IMR-90 (cell line): ENCODE measurements around the gene RAD23B. TPM values are rescaled to one million over a fixed set of nuclear protein-coding genes. Genes with fewer than 3 reads are reported as not detected.

Source experiments
- ATAC-seq: fragments of 200-7000 bp; cut with Tn5 transposase; 2 replicates; pipeline ENCODE4 v1.9.1; 2020; ENCODE audit warnings: low read depth, mild to moderate bottlenecking, moderate library complexity
- BruUV-seq: library from RNA; stranded (reverse); fragments of 400-500 nt; replicated peaks from 2 replicates; lab custom pipeline; 2021; lab: Mats Ljungman, UMichigan
- CTCF ChIA-PET: fragments of 300-600 bp; formaldehyde crosslinking; extraction: SDS; loops from one replicate; lab custom pipeline; 2021; ENCODE audit warnings: antibody characterized with exemption; lab: Yijun Ruan, JAX
- POLR2A ChIA-PET: fragments of 300-600 bp; sonication (Branson Sonifier 250); formaldehyde crosslinking; loops from one replicate; lab custom pipeline; 2022; ENCODE audit warnings: antibody characterized with exemption; ENCODE audit not compliant: unreplicated experiment; lab: Charles Lee
- DNase-seq: peaks from one replicate; pipeline ENCODE4 v3.0.0; 2013
- H2AFZ ChIP-seq: replicated peaks from 2 replicates; pipeline ENCODE3; 2013; ENCODE audit warnings: low read length, mild to moderate bottlenecking; ENCODE audit not compliant: poor library complexity
- H2AK5ac ChIP-seq: 2 replicates; pipeline ENCODE4 v1.6.1; 2013; ENCODE audit warnings: low read depth, low read length, inconsistent platforms
- H2AK9ac ChIP-seq: replicated peaks from 2 replicates; pipeline ENCODE3; 2013; ENCODE audit warnings: mild to moderate bottlenecking, low read depth, low read length, moderate library complexity; ENCODE audit not compliant: poor library complexity
- H2BK120ac ChIP-seq: 2 replicates; pipeline ENCODE4 v1.6.1; 2013; ENCODE audit warnings: low read depth, low read length, inconsistent platforms
- H2BK15ac ChIP-seq: 3 replicates; pipeline ENCODE4 v1.6.1; 2013; ENCODE audit warnings: low read depth, low read length, inconsistent platforms
- H2BK20ac ChIP-seq: 2 replicates; pipeline ENCODE4 v1.6.1; 2013; ENCODE audit warnings: low read depth, mild to moderate bottlenecking, inconsistent platforms, low read length, moderate library complexity
- H2BK5ac ChIP-seq: 2 replicates; pipeline ENCODE4 v1.6.1; 2013; ENCODE audit warnings: mild to moderate bottlenecking, low read depth, low read length, inconsistent platforms; ENCODE audit not compliant: poor library complexity, severe bottlenecking
- H3K14ac ChIP-seq: replicated peaks from 2 replicates; pipeline ENCODE4 v1.6.1; 2013; ENCODE audit warnings: low read depth, low read length, inconsistent platforms
- H3K18ac ChIP-seq: 2 replicates; pipeline ENCODE4 v1.6.1; 2013; ENCODE audit warnings: low read depth, low read length, control low read depth
- H3K23ac ChIP-seq: 2 replicates; pipeline ENCODE4 v1.6.1; 2013; ENCODE audit warnings: low read depth, low read length, inconsistent platforms
- H3K27ac ChIP-seq: 2 replicates; pipeline ENCODE4 v1.5.1; 2013; ENCODE audit warnings: mild to moderate bottlenecking, control low read depth, low read length; ENCODE audit not compliant: insufficient read depth
- H3K27me3 ChIP-seq: 2 replicates; pipeline ENCODE4 v1.6.1; 2013; ENCODE audit warnings: low read length; ENCODE audit not compliant: control insufficient read depth, insufficient read depth
- H3K36me3 ChIP-seq: 2 replicates; pipeline ENCODE4 v1.6.1; 2013; ENCODE audit warnings: low read length, mixed read lengths; ENCODE audit not compliant: control insufficient read depth, insufficient read depth
- H3K4ac ChIP-seq: 2 replicates; pipeline ENCODE4 v1.6.1; 2013; ENCODE audit warnings: low read depth, low read length, inconsistent platforms
- H3K4me1 ChIP-seq: 2 replicates; pipeline ENCODE4 v1.6.1; 2013; ENCODE audit warnings: low read length, mixed read lengths; ENCODE audit not compliant: control insufficient read depth, insufficient read depth
- H3K4me2 ChIP-seq: 2 replicates; pipeline ENCODE4 v1.6.1; 2013; ENCODE audit warnings: low read depth, mild to moderate bottlenecking, control low read depth, low read length, moderate library complexity
- H3K4me3 ChIP-seq: 2 replicates; pipeline ENCODE4 v1.5.1; 2013; ENCODE audit warnings: low read depth, mild to moderate bottlenecking, control low read depth, low read length, moderate library complexity; ENCODE audit not compliant: insufficient read depth
- H3K56ac ChIP-seq: 2 replicates; pipeline ENCODE4 v1.6.1; 2013; ENCODE audit warnings: low read length, inconsistent platforms; ENCODE audit not compliant: insufficient read depth; ENCODE audit errors: extremely low read depth
- H3K79me1 ChIP-seq, 2 experiments: 2 replicates each; pipeline ENCODE4 v1.6.1; 2013; ENCODE audit warnings: low read length in 2 of 2, inconsistent platforms in 1 of 2, low read depth in 1 of 2
- H3K9ac ChIP-seq: 2 replicates; pipeline ENCODE4 v1.6.1; 2013; ENCODE audit warnings: low read depth, low read length, control low read depth
- H3K9me1 ChIP-seq: 2 replicates; pipeline ENCODE4 v1.6.1; 2013; ENCODE audit warnings: low read length, inconsistent platforms; ENCODE audit not compliant: insufficient read depth
- H3K9me3 ChIP-seq: 2 replicates; pipeline ENCODE4 v1.6.1; 2013; ENCODE audit warnings: low read length; ENCODE audit not compliant: control insufficient read depth, insufficient read depth
- H4K20me1 ChIP-seq: 2 replicates; pipeline ENCODE4 v1.6.1; 2013; ENCODE audit warnings: low read length, inconsistent platforms; ENCODE audit not compliant: insufficient read depth
- H4K5ac ChIP-seq: 2 replicates; pipeline ENCODE4 v1.6.1; 2013; ENCODE audit warnings: mild to moderate bottlenecking, low read depth, low read length, control low read depth
- H4K8ac ChIP-seq, 2 experiments: 2 replicates each; pipeline ENCODE4 v1.6.1; 2013; ENCODE audit warnings: low read depth in 2 of 2, low read length in 2 of 2, control low read depth in 1 of 2, inconsistent platforms in 1 of 2
- H4K91ac ChIP-seq: 2 replicates; pipeline ENCODE4 v1.6.1; 2013; ENCODE audit warnings: low read depth, low read length, inconsistent platforms; ENCODE audit not compliant: insufficient read depth
- BHLHE40 ChIP-seq: fragments of 150-350 bp; IDR thresholded peaks from 2 replicates; pipeline ENCODE4 v1.6.1; 2016; ENCODE audit warnings: mild to moderate bottlenecking, low read depth, low read length
- CEBPB ChIP-seq: IDR thresholded peaks from 2 replicates; pipeline ENCODE4 v1.6.1; 2012; ENCODE audit warnings: low read depth, low read length, improper control_type of control experiment
- CHD1 ChIP-seq: IDR thresholded peaks from 2 replicates; pipeline ENCODE4 v1.6.1; 2012; ENCODE audit warnings: low read depth, low read length, improper control_type of control experiment
- CTCF ChIP-seq: conservative IDR thresholded peaks from 2 replicates; pipeline ENCODE4 v1.5.1; 2012; ENCODE audit warnings: mild to moderate bottlenecking, low read depth, low read length, improper control_type of control experiment
- ELK1 ChIP-seq: fragments of 150-350 bp; IDR thresholded peaks from 2 replicates; pipeline ENCODE4 v1.6.1; 2016; ENCODE audit warnings: low read depth, mild to moderate bottlenecking, low read length, moderate library complexity, borderline replicate concordance
- FOS ChIP-seq: fragments of 150-350 bp; IDR thresholded peaks from 2 replicates; pipeline ENCODE4 v1.6.1; 2016; ENCODE audit warnings: low read depth, low read length
- MAFK ChIP-seq: IDR thresholded peaks from 2 replicates; pipeline ENCODE4 v1.6.1; 2012; ENCODE audit warnings: low read depth, low read length, improper control_type of control experiment
- MAZ ChIP-seq: IDR thresholded peaks from 2 replicates; pipeline ENCODE4 v1.6.1; 2012; ENCODE audit warnings: low read depth, mild to moderate bottlenecking, low read length, improper control_type of control experiment, moderate library complexity, borderline replicate concordance
- MXI1 ChIP-seq: IDR thresholded peaks from 2 replicates; pipeline ENCODE4 v1.6.1; 2012; ENCODE audit warnings: low read depth, mild to moderate bottlenecking, low read length, moderate library complexity, borderline replicate concordance
- NFE2L2 ChIP-seq: fragments of 150-350 bp; IDR thresholded peaks from 2 replicates; pipeline ENCODE4 v1.6.1; 2016; ENCODE audit warnings: low read depth, mild to moderate bottlenecking, low read length
- POLR2A ChIP-seq: IDR thresholded peaks from 2 replicates; pipeline ENCODE4 v1.6.1; 2012; ENCODE audit warnings: mild to moderate bottlenecking, low read depth, low read length
- RAD21 ChIP-seq: IDR thresholded peaks from 2 replicates; pipeline ENCODE4 v1.6.1; 2012; ENCODE audit warnings: low read length, improper control_type of control experiment
- RCOR1 ChIP-seq: IDR thresholded peaks from 2 replicates; pipeline ENCODE4 v1.6.1; 2012; ENCODE audit warnings: mild to moderate bottlenecking, low read length, improper control_type of control experiment; ENCODE audit not compliant: insufficient replicate concordance
- RFX5 ChIP-seq: IDR thresholded peaks from 2 replicates; pipeline ENCODE4 v1.8.0; 2012; ENCODE audit warnings: low read depth, mild to moderate bottlenecking, low read length, moderate library complexity
- SMC3 ChIP-seq: fragments of 150-350 bp; IDR thresholded peaks from 2 replicates; pipeline ENCODE4 v1.6.1; 2016; ENCODE audit warnings: low read depth, mild to moderate bottlenecking, antibody characterized with exemption, low read length, moderate library complexity
- USF2 ChIP-seq: fragments of 150-350 bp; IDR thresholded peaks from 2 replicates; pipeline ENCODE4 v1.6.1; 2017; ENCODE audit warnings: mild to moderate bottlenecking, antibody characterized with exemption, low read length, low read depth
- WGBS, 2 experiments: methylation state at CpG; one replicate each; pipeline versions ENCODE4 v1.1.5 to v1.1.7; 2013; ENCODE audit warnings: missing lambda C conversion rate in 2 of 2; ENCODE audit not compliant: insufficient read length in 1 of 2; ENCODE audit errors: extremely low coverage in 2 of 2; 5-methylcytosine and 5-hydroxymethylcytosine counted together
- dilution Hi-C: fragments of 300-500 bp; cut with HindIII; formaldehyde crosslinking; loops from one replicate; pipeline ENCODE4 v1.14.3; 2018; ENCODE audit warnings: low sequenced_read_pairs; ENCODE audit not compliant: unreplicated experiment
- in situ Hi-C: fragments of 300-500 bp; cut with MboI; formaldehyde crosslinking; loops from 3 replicates; pipeline ENCODE4 v1.14.3; 2019; ENCODE audit warnings: low sequenced_read_pairs, inconsistent platforms, mixed read lengths
- intact Hi-C: fragments of 100-400 bp; cut with micrococcal nuclease; formaldehyde crosslinking; loops from 2 replicates; pipeline ENCODE4 v1.10.0; 2022
- polyA plus RNA-seq, 3 experiments: library from polyadenylated mRNA; depleted of rRNA; stranded (reverse); fragments of >200 nt; gene quantifications; 2 replicates each; pipeline ENCODE4 v1.2.3, GENCODE V29; 2012; ENCODE audit warnings: low replicate concordance in 1 of 3
- total RNA-seq: library from RNA; depleted of rRNA; stranded (reverse); fragments of >200 nt; gene quantifications from 2 replicates; pipeline ENCODE4 v1.2.3, GENCODE V29; 2012

RAD23B gene
- total and polyA plus RNA-seq, 2 of the 4 experiments (the other 2 are of a cell fraction) = 126 to 148 TPM

GRCh38 chr9:107237873-107238272 is 45.2 kb upstream of the RAD23B start:
- 0 out of 2 replicates have a peak, but pooled peaks cover 4% of the 10 kb centered on the region for H3K9me1 ChIP-seq
- WGBS, 2 experiments = no CpG with 5 or more reads among the region's 6 CpGs
- H3K4ac ChIP-seq = no peak overlapping the region
- POLR2A ChIA-PET = no interaction called here
- H3K56ac ChIP-seq = no peak overlapping the region
- no peak overlapping the region for H4K91ac ChIP-seq
- DNase-seq = no peak
- no TSS peak for BruUV-seq
- no peak overlapping the region for H3K23ac ChIP-seq
- H3K18ac ChIP-seq = no peak overlapping the region
- no peak overlapping the region for H2AK5ac ChIP-seq
- H3K14ac ChIP-seq = no peak overlapping the region
- dilution Hi-C loops = no loop called here
- ATAC-seq = no peak
- H2BK5ac ChIP-seq = no peak overlapping the region
- intact Hi-C loops = no loop called here
- no peak overlapping the region for H3K4me3 ChIP-seq
- H4K20me1 ChIP-seq = no peaks in the 10 kb centered on the region
- no peak overlapping the region for H4K8ac ChIP-seq
- H3K36me3 ChIP-seq = no peaks in the 10 kb centered on the region
- H2BK15ac ChIP-seq = no peak overlapping the region
- no peak overlapping the region for H4K5ac ChIP-seq
- no peaks in the 10 kb centered on the region for H3K9me3 ChIP-seq
- H3K27ac ChIP-seq = no peak overlapping the region
- TF ChIP-seq CEBPB (no peak), MXI1 (no peak), ELK1 (no peak), SMC3 (no peak), CTCF (no peak), RAD21 (no peak), FOS (no peak), NFE2L2 (no peak), RCOR1 (no peak), POLR2A (no peak), MAFK (no peak), RFX5 (no peak), CHD1 (no peak), USF2 (no peak), MAZ (no peak), BHLHE40 (no peak)
- H2BK20ac ChIP-seq = no peak overlapping the region
- no peak overlapping the region for H2AK9ac ChIP-seq
- H3K4me1 ChIP-seq = peaks cover 3% of the 10 kb centered on the region
- H2BK120ac ChIP-seq = no peak overlapping the region
- H3K27me3 ChIP-seq = peaks cover 1% of the 10 kb centered on the region; the same call in 1 of the 2 replicates
- H2AFZ ChIP-seq = no peak overlapping the region
- no peaks in the 10 kb centered on the region for H3K79me1 ChIP-seq
- in situ Hi-C loops = no loop called here
- H3K4me2 ChIP-seq = no peak overlapping the region
- H3K9ac ChIP-seq = no peak overlapping the region
- CTCF ChIA-PET = no interaction called here
